Glutamatergic neuron (in vitro differentiated cells): ENCODE results near the gene HDGFL2. TPM values are rescaled to one million over a fixed set of nuclear protein-coding genes. Genes with fewer than 3 reads are reported as not detected.

Experiments
- DNase-seq: peaks from one replicate; pipeline ENCODE4 v3.0.0; 2022
- H3K27ac Mint-ChIP-seq: one replicate; pipeline ENCODE4 v1.8.0; 2020; ENCODE audit warnings: mild to moderate bottlenecking, mixed read lengths, inconsistent platforms; ENCODE audit not compliant: unreplicated experiment
- H3K27me3 Mint-ChIP-seq: one replicate; pipeline ENCODE4 v1.8.0; 2020; ENCODE audit warnings: mild to moderate bottlenecking, moderate library complexity, mixed read lengths, inconsistent platforms; ENCODE audit not compliant: unreplicated experiment
- H3K36me3 Mint-ChIP-seq: one replicate; pipeline ENCODE4 v1.8.0; 2020; ENCODE audit warnings: mild to moderate bottlenecking, mixed read lengths, inconsistent platforms; ENCODE audit not compliant: unreplicated experiment
- H3K4me1 Mint-ChIP-seq: one replicate; pipeline ENCODE4 v1.8.0; 2020; ENCODE audit warnings: mild to moderate bottlenecking, low read depth, mixed read lengths, inconsistent platforms; ENCODE audit not compliant: unreplicated experiment
- H3K4me3 Mint-ChIP-seq: one replicate; pipeline ENCODE4 v1.8.0; 2020; ENCODE audit warnings: mild to moderate bottlenecking, mixed read lengths, inconsistent platforms; ENCODE audit not compliant: unreplicated experiment
- H3K9me3 Mint-ChIP-seq: one replicate; pipeline ENCODE4 v1.8.0; 2020; ENCODE audit warnings: mild to moderate bottlenecking, moderate library complexity, mixed read lengths, inconsistent platforms; ENCODE audit not compliant: unreplicated experiment
- total RNA-seq: library from RNA; stranded (reverse); fragmentation: NEBNext Ultra II Directional; extraction: Animal tissue kit (Norgen Biotek cat#: 25700); gene quantifications from one replicate; pipeline ENCODE4 v1.2.1, GENCODE V29; 2021; ENCODE audit not compliant: unreplicated experiment
- TF ChIP-seq, protein P1 (sequence below): fragments of 200-600 bp; sonication (generic); IDR thresholded peaks from one replicate; pipeline ENCODE4 v1.5.0; 2021; ENCODE audit not compliant: partially characterized antibody, unreplicated experiment

Gene HDGFL2
- total RNA-seq, 1 donor from 2014 or later = 118 TPM

GRCh38 chr19:4537953-4538600 lies 66.0 kb downstream of the HDGFL2 start:
- Mint-ChIP-seq H3K4me1 (no peaks in the 10 kb centered on the region), H3K36me3 (peaks cover 11% of the 10 kb centered on the region), H3K9me3 (peaks cover 8% of the 10 kb centered on the region), H3K27ac (no peak overlapping the region), H3K4me3 (no peak overlapping the region), H3K27me3 (peaks cover 11% of the 10 kb centered on the region)
- TF ChIP-seq, protein P1, sequence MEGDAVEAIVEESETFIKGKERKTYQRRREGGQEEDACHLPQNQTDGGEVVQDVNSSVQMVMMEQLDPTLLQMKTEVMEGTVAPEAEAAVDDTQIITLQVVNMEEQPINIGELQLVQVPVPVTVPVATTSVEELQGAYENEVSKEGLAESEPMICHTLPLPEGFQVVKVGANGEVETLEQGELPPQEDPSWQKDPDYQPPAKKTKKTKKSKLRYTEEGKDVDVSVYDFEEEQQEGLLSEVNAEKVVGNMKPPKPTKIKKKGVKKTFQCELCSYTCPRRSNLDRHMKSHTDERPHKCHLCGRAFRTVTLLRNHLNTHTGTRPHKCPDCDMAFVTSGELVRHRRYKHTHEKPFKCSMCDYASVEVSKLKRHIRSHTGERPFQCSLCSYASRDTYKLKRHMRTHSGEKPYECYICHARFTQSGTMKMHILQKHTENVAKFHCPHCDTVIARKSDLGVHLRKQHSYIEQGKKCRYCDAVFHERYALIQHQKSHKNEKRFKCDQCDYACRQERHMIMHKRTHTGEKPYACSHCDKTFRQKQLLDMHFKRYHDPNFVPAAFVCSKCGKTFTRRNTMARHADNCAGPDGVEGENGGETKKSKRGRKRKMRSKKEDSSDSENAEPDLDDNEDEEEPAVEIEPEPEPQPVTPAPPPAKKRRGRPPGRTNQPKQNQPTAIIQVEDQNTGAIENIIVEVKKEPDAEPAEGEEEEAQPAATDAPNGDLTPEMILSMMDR = no peak
- DNase-seq = no peak

DNA sequence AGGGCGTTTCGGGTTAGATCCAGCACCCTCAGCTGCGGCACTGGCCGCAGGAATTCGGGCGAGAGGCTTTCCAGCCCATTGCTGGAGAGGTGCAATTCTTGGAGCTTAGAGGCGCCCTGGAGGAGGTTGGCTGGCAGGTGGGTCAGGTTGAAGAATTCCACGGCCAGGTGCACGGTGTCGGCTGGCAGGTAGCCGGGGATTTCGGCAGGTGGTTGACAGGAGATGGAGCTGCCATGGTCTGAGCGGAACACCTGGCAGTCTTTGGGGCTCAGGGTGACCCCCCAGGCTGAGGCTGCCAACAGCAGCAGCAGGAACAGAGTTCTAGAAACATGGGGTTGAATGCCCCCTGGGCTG lies 66.5 kb downstream of the HDGFL2 start:
- no peak overlapping the region for H3K27ac Mint-ChIP-seq
- H3K36me3 Mint-ChIP-seq = peaks cover 11% of the 10 kb centered on the region
- no peak for DNase-seq
- H3K4me3 Mint-ChIP-seq = no peak overlapping the region
- TF ChIP-seq, protein P1 = no peak
- H3K4me1 Mint-ChIP-seq = no peaks in the 10 kb centered on the region
- peaks cover 10% of the 10 kb centered on the region for H3K27me3 Mint-ChIP-seq
- peaks cover 4% of the 10 kb centered on the region for H3K9me3 Mint-ChIP-seq

GRCh38 chr19:4539169-4539692 lies 67.1 kb downstream of the HDGFL2 start:
- H3K4me1 Mint-ChIP-seq = no peaks in the 10 kb centered on the region
- DNase-seq = no peak
- H3K27me3 Mint-ChIP-seq = peaks cover 10% of the 10 kb centered on the region
- H3K4me3 Mint-ChIP-seq = peak overlapping the region; percentile 6
- no peak overlapping the region for H3K27ac Mint-ChIP-seq
- peaks cover 4% of the 10 kb centered on the region for H3K9me3 Mint-ChIP-seq
- TF ChIP-seq, protein P1 = no peak
- peaks cover 11% of the 10 kb centered on the region for H3K36me3 Mint-ChIP-seq

- H3K4me3 Mint-ChIP-seq = peak within 1 kb of the TSS; percentile 6
- H3K27ac Mint-ChIP-seq = no peak within 1 kb of the TSS
- peaks cover 11% of the 10 kb centered on the region for H3K36me3 Mint-ChIP-seq
- no peak for DNase-seq
- peaks cover 10% of the 10 kb centered on the region for H3K27me3 Mint-ChIP-seq
- TF ChIP-seq, protein P1 = no peak
- no peaks in the 10 kb centered on the region for H3K4me1 Mint-ChIP-seq
- H3K9me3 Mint-ChIP-seq = peaks cover 4% of the 10 kb centered on the region
These were observed 67.8 kb downstream of the HDGFL2 start, which contains the start of gene LRG1 for GRCh38 chr19:4539693-4540581. Gene LRG1, minus strand, starts transcription at chr19:4540036. Its CDS starts 23 bp downstream, at chr19:4540013.
